Activated CD4-positive, alpha-beta T cell treated with anti-CD3 and anti-CD28 coated beads, Interleukin-2, amount 50 U/mL, for 4 hours (primary cell): ENCODE results near the gene AP1AR.
A peak's percentile ranks its signal among the peaks of the same experiment; 100 is the strongest.
"Not testable (repeated sequence)": the region's sequence is repeated elsewhere in the genome, so short reads cannot be mapped to it uniquely, and the experiment has no call there.

Experiments
- DNase-seq, 2 experiments: peaks; one replicate each; pipeline ENCODE4 v3.0.0-alpha.2; 2020

Gene AP1AR

DNA sequence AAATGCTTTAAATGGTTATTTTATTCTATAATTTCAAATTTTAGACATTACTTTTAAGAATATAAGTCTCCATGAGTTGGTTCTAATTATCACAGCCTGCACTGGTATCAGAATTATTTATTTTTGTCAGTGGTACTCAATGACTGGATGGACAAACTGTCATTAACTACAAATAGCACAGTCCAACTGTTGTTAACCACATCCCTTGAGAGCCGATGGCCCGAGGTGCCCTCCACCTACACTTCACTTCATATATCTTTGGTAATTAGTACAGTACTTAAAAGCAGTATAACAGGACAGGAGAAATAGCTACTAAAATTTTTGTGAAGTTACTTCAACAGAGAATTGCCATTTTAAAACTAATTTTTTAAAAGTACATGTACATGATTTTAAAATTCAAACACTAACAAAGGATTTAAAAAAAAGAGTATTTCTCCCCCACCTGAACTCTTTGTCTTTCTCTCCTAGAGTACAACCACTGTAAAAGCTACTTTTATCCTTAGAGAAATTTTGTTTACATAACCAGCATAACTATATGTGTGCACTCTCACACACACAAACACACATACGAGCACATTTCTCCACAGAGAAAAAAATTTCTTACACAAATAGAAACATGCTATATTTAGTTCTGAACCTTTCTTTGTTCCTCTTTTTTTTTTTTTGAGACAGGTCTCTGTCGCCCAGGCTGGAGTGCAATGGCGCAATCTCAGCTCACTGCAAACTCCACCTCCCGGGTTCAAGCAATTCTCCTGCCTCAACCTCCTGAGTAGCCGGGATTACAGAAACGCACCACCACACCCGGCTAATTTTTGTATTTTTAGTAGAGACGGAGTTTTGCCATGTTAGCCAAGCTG, 47.7 kb downstream of the AP1AR start:
- no peak for DNase-seq

DNA sequence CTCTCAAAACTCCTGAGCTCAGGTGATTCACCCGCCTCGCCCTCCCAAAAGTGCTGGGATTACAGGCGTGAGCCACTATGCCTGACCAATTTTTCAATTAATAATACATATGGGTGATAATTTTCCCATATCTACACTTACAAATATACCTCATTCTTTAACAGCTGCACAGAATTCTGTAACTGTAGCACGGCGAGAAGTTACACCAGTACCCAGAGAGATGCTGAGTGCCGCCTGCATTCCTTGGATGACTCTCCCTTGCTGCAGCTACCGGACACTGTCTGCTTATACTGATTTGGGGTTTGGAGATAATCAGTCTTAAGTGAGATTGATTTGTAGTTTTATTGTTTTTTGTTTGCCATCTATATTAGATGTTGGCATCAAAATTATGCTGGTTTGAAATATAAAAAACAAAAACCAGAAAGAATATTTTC, 48.3 kb downstream of the AP1AR start:
- no peak for DNase-seq

DNA sequence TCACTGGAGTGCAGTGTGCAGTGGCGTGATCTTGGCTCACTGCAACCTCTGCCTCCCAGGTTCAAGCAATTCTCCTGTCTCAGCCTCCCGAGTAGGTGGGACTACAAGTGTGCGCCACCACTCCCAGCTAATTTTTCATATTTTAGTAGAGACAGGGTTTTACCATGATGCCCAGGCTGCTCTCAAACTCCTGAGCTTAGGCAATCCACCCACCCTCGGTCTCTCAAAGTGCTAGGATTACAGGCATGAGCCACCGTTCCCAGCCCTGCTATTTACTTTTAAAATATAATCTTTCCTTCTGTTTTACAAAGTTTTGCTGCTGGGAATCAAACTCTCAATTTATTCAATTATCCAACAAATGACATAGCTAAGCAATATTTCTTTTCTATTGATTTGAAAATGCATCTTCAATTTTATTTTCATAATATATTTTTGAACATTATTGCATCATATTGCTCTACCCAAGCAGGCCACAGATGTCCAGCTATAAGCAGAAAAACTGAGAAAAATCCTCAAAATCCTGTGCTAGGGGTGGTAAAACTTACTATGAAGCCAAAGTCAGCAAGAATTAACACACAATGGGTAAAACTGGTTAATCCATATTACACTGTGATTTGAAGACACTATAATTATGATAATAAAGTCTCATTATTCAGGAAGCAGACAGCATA, 48.9 kb downstream of the AP1AR start:
- no peak for DNase-seq

DNA sequence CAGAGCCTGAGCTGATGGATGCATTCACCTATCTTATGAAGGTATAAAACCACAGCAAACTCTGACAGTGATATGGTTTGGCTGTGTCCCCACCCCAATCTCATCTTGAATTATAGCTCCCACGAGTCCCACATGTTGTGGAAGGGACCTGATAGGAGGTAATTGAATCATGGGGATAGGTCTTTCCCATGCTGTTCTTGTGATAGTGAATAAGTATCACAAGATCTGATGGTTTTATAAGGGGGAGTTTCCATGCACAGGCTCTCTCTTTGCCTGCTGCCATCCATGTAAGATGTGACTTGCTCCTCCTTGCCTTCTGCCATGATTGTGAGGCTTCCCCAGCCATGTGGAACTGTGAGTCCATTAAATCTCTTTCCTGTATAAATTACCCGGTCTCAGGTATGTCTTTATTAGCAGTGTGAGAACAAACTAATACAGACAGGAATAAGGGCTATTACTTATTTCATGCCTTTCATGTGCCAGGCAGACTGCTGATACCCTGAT, 50.4 kb downstream of the AP1AR start:
- not testable (repeated sequence) for DNase-seq

DNA sequence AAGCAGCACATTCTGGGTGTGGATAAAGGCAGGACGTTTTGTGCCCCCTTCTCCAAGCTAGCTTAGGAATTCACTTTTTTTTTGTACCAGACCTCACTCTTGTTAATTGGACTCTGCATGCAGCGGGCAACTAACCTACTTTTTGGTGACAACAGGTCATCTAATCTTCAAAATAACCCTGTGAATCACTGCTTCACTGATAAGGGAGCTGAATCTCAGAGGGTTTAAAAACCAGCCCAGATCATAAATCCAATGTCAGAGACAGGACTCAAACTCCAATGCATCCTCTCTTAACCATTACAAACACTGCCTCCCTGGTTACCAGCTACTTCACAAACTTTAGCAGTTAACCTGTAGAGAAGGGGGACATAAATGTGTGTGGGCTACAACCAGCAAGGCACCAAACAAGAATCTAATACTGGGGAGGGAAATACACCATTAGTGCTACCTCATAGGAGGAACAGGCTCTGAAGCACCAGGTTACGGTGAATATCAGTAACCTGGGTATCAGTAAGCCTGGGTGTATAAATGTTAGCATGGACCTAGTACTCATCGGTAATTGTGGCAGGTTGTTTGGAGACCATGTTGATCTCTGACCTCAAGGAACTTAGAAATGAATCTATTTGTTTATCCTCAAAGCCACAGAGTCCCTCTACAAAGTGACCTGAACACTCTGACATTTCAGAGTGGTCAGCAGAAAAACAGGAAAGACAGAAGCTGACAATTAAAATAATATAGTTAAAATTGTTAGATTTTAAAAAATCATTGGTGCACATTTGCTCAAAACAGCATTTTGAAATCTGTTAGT, 51.5 kb downstream of the AP1AR start:
- no peak for DNase-seq

DNA sequence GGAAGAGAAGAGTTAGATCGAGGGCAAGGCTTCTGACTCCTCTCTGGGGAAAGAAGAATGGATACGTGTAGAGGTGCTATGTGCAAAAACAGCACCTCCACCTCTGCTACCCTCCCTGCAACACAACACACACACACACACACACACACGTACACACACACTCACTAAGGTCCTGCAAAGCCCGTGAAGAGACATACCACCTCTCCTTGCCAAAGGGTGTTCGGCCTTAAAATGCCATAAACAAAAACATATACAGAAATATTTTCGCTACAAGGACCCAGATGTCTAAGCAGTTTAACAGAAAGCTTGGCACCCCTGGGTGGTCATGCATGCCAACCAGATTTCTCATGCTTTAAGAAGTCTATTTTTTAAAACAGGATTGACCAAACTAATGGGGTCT, 52.6 kb downstream of the AP1AR start:
- DNase-seq: no peak

DNA sequence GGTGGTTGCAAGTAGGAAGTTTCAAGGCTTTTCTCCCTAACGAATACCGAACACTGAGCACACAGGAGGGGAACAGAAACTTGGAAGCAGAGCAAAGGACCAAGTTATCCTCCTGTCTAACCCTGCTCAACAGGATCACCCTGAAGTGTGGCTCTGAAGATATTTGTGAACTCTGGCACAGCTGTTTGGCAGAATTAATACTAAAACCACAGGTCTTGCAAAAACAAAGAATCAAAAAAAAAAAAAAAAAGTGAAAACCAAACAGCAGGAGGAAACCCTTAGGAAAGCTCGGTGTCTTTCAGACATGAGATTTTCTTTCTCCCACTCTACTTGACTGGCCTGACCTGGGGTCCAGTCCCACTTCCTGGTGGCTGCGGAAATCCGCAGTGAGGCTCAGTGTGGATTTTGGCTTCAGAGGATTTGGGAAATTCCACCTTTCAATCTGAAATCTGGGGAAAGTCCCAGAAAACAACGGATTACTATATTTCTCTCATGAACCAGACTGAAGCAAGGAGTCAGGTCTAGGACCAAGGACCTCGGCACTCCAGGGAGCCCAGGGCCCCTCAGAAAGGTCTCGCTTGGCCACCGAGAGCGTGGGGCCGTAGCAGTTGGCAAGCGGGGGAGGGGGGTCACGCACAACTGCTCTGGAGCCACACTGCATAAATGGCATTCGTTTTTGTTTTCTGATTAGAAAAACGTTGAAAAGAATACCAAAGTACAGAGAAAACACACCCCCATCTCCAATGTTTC, 53.2 kb downstream of the AP1AR start:
- DNase-seq: no peak

DNA sequence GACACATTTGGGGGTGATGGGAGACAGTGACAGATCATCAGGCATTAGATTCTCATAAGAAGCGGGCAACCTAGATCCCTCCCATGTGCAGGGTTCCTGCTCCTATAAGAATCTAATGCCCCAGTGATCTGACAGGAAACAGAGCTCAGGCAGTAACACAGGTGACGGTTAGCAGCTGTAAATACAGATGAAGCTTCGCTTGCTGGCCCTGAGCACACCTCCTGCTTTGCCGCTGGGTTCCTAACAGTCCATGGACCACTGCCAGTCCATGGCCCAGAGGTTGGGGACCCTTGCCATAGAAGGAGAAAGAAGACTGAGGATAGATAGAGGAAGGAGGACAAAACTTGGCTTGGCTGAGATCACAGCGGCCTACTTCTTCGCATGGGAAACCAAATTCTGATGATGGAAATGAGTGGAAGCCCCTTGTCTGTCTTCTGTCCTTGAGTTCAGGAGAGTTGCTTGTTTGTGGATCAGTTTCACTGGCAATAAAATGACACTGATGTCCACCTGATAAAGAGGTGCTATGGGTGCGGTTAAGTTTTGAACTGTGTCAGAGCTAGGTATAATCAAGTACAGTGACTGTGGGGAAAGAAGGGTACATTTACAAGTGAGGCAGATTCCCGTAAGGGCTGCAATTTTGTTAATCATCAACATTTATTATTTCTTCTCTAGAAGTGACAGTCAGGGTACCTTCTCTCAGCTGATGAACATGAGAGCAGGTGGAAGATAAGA, 55.8 kb downstream of the AP1AR start:
- no peak for DNase-seq

DNA sequence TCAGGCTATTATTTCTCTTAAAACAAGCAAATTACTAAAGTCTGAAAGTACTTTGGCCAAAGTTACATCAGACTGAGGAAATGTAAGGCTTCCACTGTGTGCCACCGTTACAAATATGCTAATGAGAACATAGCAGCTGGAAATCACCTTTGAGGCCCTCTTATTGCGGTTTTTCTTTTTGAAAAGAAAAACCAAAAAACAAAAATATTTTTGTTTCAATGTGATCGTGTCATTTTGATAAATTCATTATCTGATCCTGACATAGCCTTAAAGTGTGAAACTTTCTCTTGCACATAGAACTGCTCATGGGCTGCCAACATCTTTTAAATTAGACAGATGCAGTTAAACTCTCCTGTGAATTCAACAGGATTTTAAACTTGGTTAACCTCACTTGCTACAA, 56.9 kb downstream of the AP1AR start:
- no peak for DNase-seq

DNA sequence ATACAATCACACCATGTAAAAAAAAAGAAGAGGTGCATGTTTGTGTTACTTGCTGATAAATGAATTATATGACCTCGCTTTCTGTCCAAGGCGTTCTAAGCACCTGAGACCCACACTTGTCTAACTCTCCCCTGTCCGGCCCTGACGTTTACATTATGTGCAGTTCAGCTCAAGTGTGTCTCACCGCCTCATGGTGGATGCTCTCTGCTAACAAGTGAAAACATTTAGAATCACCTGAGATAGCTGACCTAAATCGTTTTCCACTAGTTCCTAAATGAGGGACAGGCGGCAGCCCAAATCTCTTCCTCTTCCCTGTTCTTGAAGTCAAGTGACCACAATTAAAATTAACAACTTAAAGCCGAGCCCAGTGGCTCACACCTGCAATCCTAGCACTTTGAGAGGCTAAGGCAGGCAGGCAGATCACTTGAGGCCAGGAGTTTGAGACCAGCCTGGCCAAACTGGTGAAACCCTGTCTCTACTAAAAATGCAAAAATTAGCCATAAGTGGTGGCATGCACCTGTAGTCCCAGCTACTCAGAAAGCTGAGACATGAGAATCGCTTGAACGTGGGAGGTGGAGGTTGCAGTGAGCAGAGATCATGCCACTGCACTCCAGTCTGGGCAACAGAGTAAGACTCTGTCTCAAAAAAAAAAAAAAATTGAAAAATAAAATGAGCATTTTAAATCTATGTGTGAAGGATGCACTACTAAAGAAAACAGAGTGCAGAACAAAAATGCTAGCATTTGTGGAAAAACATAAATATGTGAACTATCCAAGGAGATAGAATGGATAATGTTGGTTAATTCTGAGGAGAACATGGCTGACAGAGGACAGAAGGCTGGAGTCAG, 58.0 kb downstream of the AP1AR start:
- no peak for DNase-seq

DNA sequence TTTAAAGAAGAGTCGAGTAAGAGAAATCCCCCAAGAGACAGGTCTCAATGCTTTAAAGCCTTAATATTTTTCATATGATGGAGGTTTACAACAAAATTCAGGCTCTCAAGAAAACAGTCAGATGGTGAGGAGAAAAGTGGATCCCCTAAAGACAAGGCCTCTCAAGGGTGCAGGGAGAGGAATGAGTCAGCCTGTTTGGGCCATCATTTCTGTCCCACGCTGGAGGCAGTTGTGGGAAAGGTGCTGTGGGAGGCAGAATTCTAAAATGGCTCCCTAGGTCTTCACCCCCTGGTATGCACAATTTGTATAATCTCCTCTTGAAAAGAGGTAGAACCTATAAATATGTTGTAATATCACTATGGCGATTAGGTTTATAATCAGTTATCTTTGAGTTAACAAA, 58.8 kb downstream of the AP1AR start:
- DNase-seq: no peak

DNA sequence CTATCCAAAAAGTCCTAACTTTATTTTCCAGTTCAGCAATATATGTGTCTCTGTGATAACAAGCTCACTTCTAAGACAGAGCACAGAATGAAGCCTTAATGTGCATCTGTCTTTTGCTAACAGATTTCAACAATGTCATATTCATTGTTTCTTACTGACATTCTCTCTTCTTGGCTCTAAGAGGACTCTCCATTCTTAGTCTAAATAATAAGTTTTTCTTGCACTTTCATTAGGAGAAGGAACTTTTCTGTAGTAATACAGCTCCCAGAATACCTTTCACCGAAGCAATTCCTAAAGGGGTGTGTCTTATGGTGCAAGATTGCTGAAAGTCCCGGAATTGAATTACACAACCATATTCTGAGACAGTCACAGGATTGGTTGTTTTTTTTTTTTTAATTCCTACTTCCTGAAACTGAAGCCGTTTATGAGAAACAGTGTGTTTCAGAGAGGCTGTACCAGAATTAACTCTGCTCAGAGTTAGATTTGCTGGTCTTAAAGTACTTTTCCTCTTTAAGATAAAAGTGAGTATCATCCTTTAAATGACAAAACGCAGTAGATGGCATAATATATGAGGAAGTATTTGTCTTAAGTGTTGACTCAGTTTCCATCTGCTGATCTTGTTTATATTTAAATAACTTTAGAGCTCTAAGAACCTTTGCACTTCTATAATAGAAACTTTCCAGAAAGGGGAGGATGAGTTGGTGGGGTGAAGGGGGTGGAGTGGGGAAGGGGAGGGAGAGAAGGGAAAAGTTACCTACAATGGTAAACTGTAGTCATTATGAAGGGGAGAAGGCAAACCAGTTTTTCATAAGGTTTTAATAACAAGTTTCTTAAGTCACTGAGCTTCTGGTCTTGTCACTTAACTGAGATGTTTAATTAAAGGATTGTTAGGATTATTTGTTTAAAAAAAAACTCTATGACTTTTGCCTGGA, 65.6 kb downstream of the AP1AR start, which contains the start of gene ALPK1:
ALPK1 (plus strand) TSS at position 421 of the 932 bp plus-strand sequence.
- DNase-seq: no peak

DNA sequence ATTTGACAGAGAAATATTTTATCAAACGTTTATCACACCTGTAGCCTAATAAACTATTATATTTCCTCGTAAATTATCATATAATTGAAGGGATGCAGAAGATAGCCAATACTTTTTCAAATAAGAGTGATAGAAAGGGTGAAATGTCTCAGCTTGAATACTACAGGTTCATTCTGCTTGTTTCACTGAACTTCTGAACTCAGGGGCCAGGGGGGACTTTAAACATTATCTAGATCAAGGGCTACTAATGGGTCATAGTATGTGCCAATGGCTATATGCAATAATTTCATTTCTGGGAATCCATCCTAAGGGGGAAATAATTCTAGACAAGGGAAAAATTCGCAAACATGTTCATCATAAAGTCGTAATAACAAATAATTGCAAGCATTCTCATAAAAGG, 68.1 kb downstream of the AP1AR start:
- DNase-seq: no peak

DNA sequence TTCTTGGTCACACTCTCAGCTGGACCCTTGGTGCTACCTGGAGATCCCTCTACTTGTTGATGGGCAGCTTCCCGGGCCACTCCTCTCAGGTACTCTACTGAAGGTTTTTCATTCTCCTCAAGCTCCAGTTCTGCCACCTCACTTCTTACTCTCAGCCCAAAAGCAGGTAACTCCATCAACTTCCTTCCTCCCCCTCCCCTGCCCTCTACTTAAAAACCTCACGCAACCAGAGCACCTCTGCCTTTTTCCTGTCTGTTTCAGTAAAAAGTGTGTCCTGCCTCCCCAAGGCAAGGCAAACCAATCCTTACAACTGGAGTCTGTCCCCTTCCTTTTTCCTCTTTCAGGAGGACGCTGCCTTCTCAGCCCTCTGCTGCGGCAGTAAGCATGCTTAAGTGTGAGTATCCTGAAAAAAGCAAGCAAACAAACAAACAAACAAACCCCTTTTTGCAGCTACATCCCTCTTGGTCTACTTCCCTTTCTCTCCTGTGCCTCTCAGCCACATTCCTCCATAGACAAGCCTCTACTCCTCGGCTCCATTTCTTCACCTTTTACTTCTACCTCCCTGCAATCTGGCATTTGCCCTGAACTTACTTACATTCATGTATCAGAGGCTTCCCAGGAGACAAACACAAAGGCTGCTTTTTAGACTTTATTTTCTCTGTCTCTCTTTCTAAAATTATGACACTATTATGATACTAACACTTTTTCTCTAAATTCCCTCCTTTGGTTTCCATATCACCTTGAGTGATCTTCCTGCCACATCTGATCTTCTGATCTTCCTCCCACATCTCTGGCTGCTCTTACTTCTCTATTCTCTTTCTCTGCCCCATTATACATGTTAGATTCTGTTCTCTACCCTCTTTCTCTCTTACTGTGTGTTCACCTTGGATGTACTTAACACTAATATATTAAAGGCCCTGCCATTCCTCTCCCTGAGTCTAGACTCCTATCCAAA, 71.0 kb downstream of the AP1AR start:
- DNase-seq: no peak

DNA sequence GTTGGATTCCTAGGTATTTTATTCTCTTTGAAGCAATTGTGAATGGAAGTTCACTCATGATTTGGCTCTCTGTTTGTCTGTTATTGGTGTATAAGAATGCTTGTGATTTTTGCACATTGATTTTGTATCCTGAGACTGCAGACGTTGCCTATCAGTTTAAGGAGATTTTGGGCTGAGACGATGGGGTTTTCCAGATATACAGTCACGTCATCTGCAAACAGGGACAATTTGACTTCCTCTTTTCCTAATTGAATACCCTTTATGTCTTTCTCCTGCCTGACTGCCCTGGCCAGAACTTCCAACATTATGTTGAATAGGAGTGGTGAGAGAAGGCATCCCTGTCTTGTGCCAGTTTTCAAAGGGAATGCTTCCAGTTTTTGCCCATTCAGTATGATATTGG, 73.9 kb downstream of the AP1AR start:
- not testable (repeated sequence) for DNase-seq

DNA sequence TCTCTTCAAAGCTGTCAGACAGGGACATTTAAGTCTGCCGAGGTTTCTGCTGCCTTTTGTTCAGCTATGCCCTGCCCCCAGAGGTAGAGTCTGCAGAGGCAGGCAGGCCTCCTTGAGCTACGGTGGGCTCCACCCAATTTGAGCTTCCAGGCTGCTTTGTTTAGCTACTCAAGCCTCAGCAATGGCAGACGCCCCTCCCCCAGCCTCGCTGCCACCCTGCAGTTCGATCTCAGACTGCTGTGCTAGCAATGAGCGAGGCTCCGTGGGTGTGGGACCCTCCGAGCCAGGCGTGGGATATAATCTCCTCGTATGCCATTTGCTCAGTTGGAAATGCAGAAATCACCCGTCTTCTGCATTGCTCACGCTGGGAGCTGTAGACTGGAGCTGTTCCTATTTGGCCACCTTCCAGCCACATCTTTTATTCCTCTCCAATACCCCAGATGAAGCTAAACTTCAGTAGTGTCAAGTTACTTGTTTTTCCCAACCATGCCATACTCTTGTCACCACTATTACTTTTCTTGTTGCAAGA, 77.7 kb downstream of the AP1AR start:
- peak; percentile 31 to 34 for DNase-seq

DNA sequence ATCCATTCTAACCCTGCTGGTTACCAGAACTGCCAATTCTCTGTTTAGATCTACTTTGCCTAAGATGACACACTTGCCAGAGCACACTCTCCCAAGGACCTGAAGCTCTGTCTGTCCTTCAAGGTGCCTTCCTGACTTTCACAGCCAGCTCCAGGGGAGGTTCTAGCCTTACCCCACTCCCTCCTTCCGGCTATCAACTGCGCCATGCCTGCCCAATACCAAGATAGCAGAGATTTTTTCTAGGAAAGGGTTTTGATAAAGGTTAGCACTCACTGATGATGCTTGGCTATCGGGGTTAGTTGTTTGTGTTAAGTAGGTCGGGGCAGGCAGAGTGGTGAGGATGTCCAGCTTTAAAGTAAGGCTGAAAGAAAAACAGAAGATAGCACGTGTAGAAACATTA, 79.9 kb downstream of the AP1AR start:
- DNase-seq: no peak

DNA sequence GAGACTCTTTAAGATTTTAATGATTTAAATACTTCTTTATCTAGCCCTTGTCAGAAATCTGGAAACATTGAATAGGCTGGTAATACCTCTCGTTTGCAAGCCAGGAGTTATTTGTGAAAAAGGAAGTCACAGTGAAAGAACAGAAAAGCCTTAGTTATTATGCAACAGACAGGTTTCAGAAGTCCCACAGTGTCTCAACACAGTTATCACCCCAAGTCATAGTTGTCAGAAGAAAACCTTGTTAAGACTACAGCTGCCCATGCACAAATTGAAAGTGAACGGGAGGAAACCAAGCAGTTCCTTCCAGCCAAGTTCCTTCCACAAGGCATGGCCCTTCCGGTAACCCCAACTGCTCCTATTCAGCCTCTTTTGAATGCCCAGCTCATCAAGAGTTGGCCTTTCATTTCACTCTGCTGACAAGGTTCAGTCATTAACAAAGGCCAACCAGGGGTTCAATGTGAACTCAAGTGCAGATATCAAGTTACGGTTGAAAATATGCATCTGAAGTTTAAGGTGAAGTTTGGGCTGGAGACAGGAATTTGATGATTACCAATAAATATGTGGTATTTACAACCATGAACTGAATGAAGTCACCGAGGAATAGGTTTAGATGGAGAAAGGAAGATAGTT, 81.1 kb downstream of the AP1AR start:
- no peak for DNase-seq
